Measurements from ENCODE around the gene TTC8.
"Not testable (repeated sequence)": the region's sequence is repeated elsewhere in the genome, so short reads cannot be mapped to it uniquely, and the experiment has no call there.

Gene TTC8

GRCh38 chr14:88815980-88816379 is 8.5 kb upstream of the TTC8 start:
- H3K36me3 ChIP-seq (ENCODE audit: control insufficient read depth in 1 of 2, insufficient read depth in 2 of 2, low read length in 2 of 2): no peaks in the 10 kb centered on the region
- H2AFZ ChIP-seq (ENCODE audit: insufficient read depth, low read length, poor library complexity): no peak overlapping the region
- no peaks in the 10 kb centered on the region for H3K4me1 ChIP-seq (ENCODE audit: control insufficient read depth in 1 of 2, insufficient read depth in 2 of 2, low read length in 2 of 2)
- no peaks in the 10 kb centered on the region for H3K27me3 ChIP-seq (ENCODE audit: insufficient read depth, low read length)
- WGBS (ENCODE audit: extremely low coverage, insufficient coverage, insufficient read length): no CpG with 5 or more reads among the region's 4 CpGs
- no peak overlapping the region for H4K8ac ChIP-seq (ENCODE audit: low read depth, low read length)
- no peak overlapping the region for H3K27ac ChIP-seq (ENCODE audit: low read depth, low read length)
- DNase-seq: no peak
- no peaks in the 10 kb centered on the region for H3K79me1 ChIP-seq (ENCODE audit: low read length)
- no peak overlapping the region for H2BK5ac ChIP-seq (ENCODE audit: low read depth, low read length, poor library complexity)
- H4K12ac ChIP-seq (ENCODE audit: low read depth, low read length): no peak overlapping the region
- no peak overlapping the region for H3K4ac ChIP-seq (ENCODE audit: low read depth, low read length)
- H3K79me2 ChIP-seq (ENCODE audit: control insufficient read depth, insufficient read depth, low read length, poor library complexity): no peaks in the 10 kb centered on the region
- no peak overlapping the region for H2AK5ac ChIP-seq (ENCODE audit: low read length)
- no peak overlapping the region for H3K4me3 ChIP-seq (ENCODE audit: low read depth, low read length)
- H3K4me2 ChIP-seq (ENCODE audit: low read length): no peak overlapping the region
- H3K14ac ChIP-seq (ENCODE audit: low read length): no peak overlapping the region
- H2BK12ac ChIP-seq (ENCODE audit: low read length): no peak overlapping the region
- H3K18ac ChIP-seq (ENCODE audit: low read length): no peak overlapping the region
- H3K23ac ChIP-seq (ENCODE audit: low read length): no peak overlapping the region
- H2BK120ac ChIP-seq (ENCODE audit: insufficient read depth, low read length, poor library complexity): no peak overlapping the region
- H3K9me3 ChIP-seq (ENCODE audit: insufficient read depth, low read depth, low read length): no peaks in the 10 kb centered on the region
- H4K91ac ChIP-seq (ENCODE audit: low read depth, low read length): no peak overlapping the region
- no peak overlapping the region for H3K9ac ChIP-seq (ENCODE audit: low read length)

- no peaks in the 10 kb centered on the region for H3K27me3 ChIP-seq (ENCODE audit: insufficient read depth, low read length)
- WGBS (ENCODE audit: extremely low coverage, insufficient coverage, insufficient read length): no CpG with 5 or more reads among the region's 1 CpG
- no peaks in the 10 kb centered on the region for H3K9me3 ChIP-seq (ENCODE audit: insufficient read depth, low read depth, low read length)
- no peaks in the 10 kb centered on the region for H3K36me3 ChIP-seq (ENCODE audit: control insufficient read depth in 1 of 2, insufficient read depth in 2 of 2, low read length in 2 of 2)
- no peak overlapping the region for H3K4me3 ChIP-seq (ENCODE audit: low read depth, low read length)
- no peak overlapping the region for H3K9ac ChIP-seq (ENCODE audit: low read length)
- no peaks in the 10 kb centered on the region for H3K79me1 ChIP-seq (ENCODE audit: low read length)
- no peak overlapping the region for H3K14ac ChIP-seq (ENCODE audit: low read length)
- H2BK120ac ChIP-seq (ENCODE audit: insufficient read depth, low read length, poor library complexity): no peak overlapping the region
- no peak overlapping the region for H3K4me2 ChIP-seq (ENCODE audit: low read length)
- H2AFZ ChIP-seq (ENCODE audit: insufficient read depth, low read length, poor library complexity): no peak overlapping the region
- no peak overlapping the region for H2BK12ac ChIP-seq (ENCODE audit: low read length)
- no peak overlapping the region for H4K8ac ChIP-seq (ENCODE audit: low read depth, low read length)
- DNase-seq: no peak
- H3K4me1 ChIP-seq (ENCODE audit: control insufficient read depth in 1 of 2, insufficient read depth in 2 of 2, low read length in 2 of 2): no peaks in the 10 kb centered on the region
- no peak overlapping the region for H4K12ac ChIP-seq (ENCODE audit: low read depth, low read length)
- H3K18ac ChIP-seq (ENCODE audit: low read length): no peak overlapping the region
- no peak overlapping the region for H2AK5ac ChIP-seq (ENCODE audit: low read length)
- H3K23ac ChIP-seq (ENCODE audit: low read length): no peak overlapping the region
- no peak overlapping the region for H2BK5ac ChIP-seq (ENCODE audit: low read depth, low read length, poor library complexity)
- H4K91ac ChIP-seq (ENCODE audit: low read depth, low read length): no peak overlapping the region
- no peak overlapping the region for H3K4ac ChIP-seq (ENCODE audit: low read depth, low read length)
- H3K79me2 ChIP-seq (ENCODE audit: control insufficient read depth, insufficient read depth, low read length, poor library complexity): no peaks in the 10 kb centered on the region
- H3K27ac ChIP-seq (ENCODE audit: low read depth, low read length): no peak overlapping the region
Observed at GRCh38 chr14:88818018-88818417, 6.4 kb upstream of the TTC8 start.

GRCh38 chr14:88819674-88820073 is 4.8 kb upstream of the TTC8 start:
- H3K4ac ChIP-seq (ENCODE audit: low read depth, low read length); H3K14ac ChIP-seq (ENCODE audit: low read length); H2AFZ ChIP-seq (ENCODE audit: insufficient read depth, low read length, poor library complexity); H3K9me3 ChIP-seq (ENCODE audit: insufficient read depth, low read depth, low read length); H3K18ac ChIP-seq (ENCODE audit: low read length); H3K4me3 ChIP-seq (ENCODE audit: low read depth, low read length); H2BK120ac ChIP-seq (ENCODE audit: insufficient read depth, low read length, poor library complexity); H3K79me2 ChIP-seq (ENCODE audit: control insufficient read depth, insufficient read depth, low read length, poor library complexity); H2BK5ac ChIP-seq (ENCODE audit: low read depth, low read length, poor library complexity); H4K91ac ChIP-seq (ENCODE audit: low read depth, low read length); H4K12ac ChIP-seq (ENCODE audit: low read depth, low read length); H3K4me1 ChIP-seq (ENCODE audit: control insufficient read depth in 1 of 2, insufficient read depth in 2 of 2, low read length in 2 of 2); H3K36me3 ChIP-seq (ENCODE audit: control insufficient read depth in 1 of 2, insufficient read depth in 2 of 2, low read length in 2 of 2); H2AK5ac ChIP-seq (ENCODE audit: low read length); H4K8ac ChIP-seq (ENCODE audit: low read depth, low read length); H3K27ac ChIP-seq (ENCODE audit: low read depth, low read length); H2BK12ac ChIP-seq (ENCODE audit: low read length); H3K27me3 ChIP-seq (ENCODE audit: insufficient read depth, low read length); H3K4me2 ChIP-seq (ENCODE audit: low read length); H3K79me1 ChIP-seq (ENCODE audit: low read length); DNase-seq; H3K9ac ChIP-seq (ENCODE audit: low read length); H3K23ac ChIP-seq (ENCODE audit: low read length): not testable (repeated sequence)
- WGBS (ENCODE audit: extremely low coverage, insufficient coverage, insufficient read length): no CpG with 5 or more reads among the region's 3 CpGs

GRCh38 chr14:88821378-88821777 is 3.1 kb upstream of the TTC8 start:
- H2BK120ac ChIP-seq (ENCODE audit: insufficient read depth, low read length, poor library complexity): no peak overlapping the region
- no peak overlapping the region for H2AK5ac ChIP-seq (ENCODE audit: low read length)
- WGBS (ENCODE audit: extremely low coverage, insufficient coverage, insufficient read length): no CpG with 5 or more reads among the region's 2 CpGs
- no peak overlapping the region for H2BK12ac ChIP-seq (ENCODE audit: low read length)
- no peaks in the 10 kb centered on the region for H3K4me1 ChIP-seq (ENCODE audit: control insufficient read depth in 1 of 2, insufficient read depth in 2 of 2, low read length in 2 of 2)
- H4K8ac ChIP-seq (ENCODE audit: low read depth, low read length): no peak overlapping the region
- H3K4me3 ChIP-seq (ENCODE audit: low read depth, low read length): no peak overlapping the region
- no peak overlapping the region for H3K14ac ChIP-seq (ENCODE audit: low read length)
- H3K36me3 ChIP-seq (ENCODE audit: control insufficient read depth in 1 of 2, insufficient read depth in 2 of 2, low read length in 2 of 2): no peaks in the 10 kb centered on the region
- H3K27me3 ChIP-seq (ENCODE audit: insufficient read depth, low read length): no peaks in the 10 kb centered on the region
- H3K27ac ChIP-seq (ENCODE audit: low read depth, low read length): no peak overlapping the region
- H2BK5ac ChIP-seq (ENCODE audit: low read depth, low read length, poor library complexity): no peak overlapping the region
- H4K91ac ChIP-seq (ENCODE audit: low read depth, low read length): no peak overlapping the region
- no peak overlapping the region for H3K4ac ChIP-seq (ENCODE audit: low read depth, low read length)
- peaks cover 3% of the 10 kb centered on the region for H3K79me2 ChIP-seq (ENCODE audit: control insufficient read depth, insufficient read depth, low read length, poor library complexity)
- no peak overlapping the region for H2AFZ ChIP-seq (ENCODE audit: insufficient read depth, low read length, poor library complexity)
- no peak for DNase-seq
- peaks cover 5% of the 10 kb centered on the region for H3K79me1 ChIP-seq (ENCODE audit: low read length)
- no peak overlapping the region for H3K4me2 ChIP-seq (ENCODE audit: low read length)
- H3K9me3 ChIP-seq (ENCODE audit: insufficient read depth, low read depth, low read length): no peaks in the 10 kb centered on the region
- H3K23ac ChIP-seq (ENCODE audit: low read length): no peak overlapping the region
- H3K9ac ChIP-seq (ENCODE audit: low read length): no peak overlapping the region
- no peak overlapping the region for H3K18ac ChIP-seq (ENCODE audit: low read length)
- H4K12ac ChIP-seq (ENCODE audit: low read depth, low read length): no peak overlapping the region

Data from trophoblast cell (in vitro differentiated cells and primary cell).